Omental fat pad (tissue), 4 donors: ENCODE data around the gene ABCA6. TPM values are rescaled to one million over a fixed set of nuclear protein-coding genes. Genes with fewer than 3 reads are reported as not detected.

Experiments used
- ATAC-seq: fragments of 150-250 bp; one replicate; pipeline ENCODE4 v1.9.1; 2016; ENCODE audit warnings: mild to moderate bottlenecking, moderate library complexity; ENCODE audit not compliant: low FRiP score
- DNase-seq: peaks from one replicate; pipeline ENCODE4 v3.0.0-alpha.2; 2019; ENCODE audit warnings: low spot score
- CTCF ChIP-seq, 3 donors: fragments of 450-650 bp; IDR thresholded peaks; one replicate each; pipeline ENCODE4 v1.5.1; 2016 to 2017; ENCODE audit warnings: antibody characterized with exemption in 3 of 3, mild to moderate bottlenecking in 3 of 3, moderate library complexity in 2 of 3
- total RNA-seq, 4 donors: library from RNA; depleted of rRNA; stranded (reverse); fragments of >200 nt; gene quantifications; one replicate each; pipeline ENCODE4 v1.1.0, GENCODE V29; 2016

The ABCA6 gene
- total RNA-seq, 4 donors from 2014 or later, result 50.2 to 311 (median 163) TPM

GRCh38 chr17:69093995-69094394 lies 47.7 kb downstream of the ABCA6 start:
- no peak for DNase-seq
- TF ChIP-seq CTCF (IDR thresholded peaks at IDR 0.05), result no peak
- ATAC-seq, result no peak

- DNase-seq, result no peak
Measured at GRCh38 chr17:69093279-69093789, 48.4 kb downstream of the ABCA6 start.

GRCh38 chr17:69090365-69090764 lies 51.3 kb downstream of the ABCA6 start:
- ATAC-seq (no peak), DNase-seq (no peak)
- no peak for TF ChIP-seq CTCF (IDR thresholded peaks at IDR 0.05)

More at GRCh38 chr17:69093279-69093789, 48.4 kb downstream of the ABCA6 start:
- no peak for TF ChIP-seq CTCF (IDR thresholded peaks at IDR 0.05)
- ATAC-seq, result no peak

GRCh38 chr17:69088643-69089200 lies 53.0 kb downstream of the ABCA6 start:
- no peak for ATAC-seq
- TF ChIP-seq CTCF (IDR thresholded peaks at IDR 0.05), result no peak
- DNase-seq, result no peak

- no peak for TF ChIP-seq CTCF (IDR thresholded peaks at IDR 0.05)
Measured at GRCh38 chr17:69086641-69087040, 55.1 kb downstream of the ABCA6 start.

GRCh38 chr17:69084911-69085310 lies 56.8 kb downstream of the ABCA6 start:
- ATAC-seq (no peak), DNase-seq (no peak)
- no peak for TF ChIP-seq CTCF (IDR thresholded peaks at IDR 0.05)

More at GRCh38 chr17:69086641-69087040, 55.1 kb downstream of the ABCA6 start:
- ATAC-seq, result no peak
- DNase-seq, result no peak

- TF ChIP-seq CTCF (IDR thresholded peaks at IDR 0.05), result no peak
- no peak for DNase-seq
- no peak for ATAC-seq
Measured at GRCh38 chr17:69082696-69083095, 59.0 kb downstream of the ABCA6 start.
